Measurements from ENCODE around the gene ARRDC3. TPM values are rescaled to one million over a fixed set of nuclear protein-coding genes. Genes with fewer than 3 reads are reported as not detected.
A peak's percentile ranks its signal among the peaks of the same experiment; 100 is the strongest.
"Not testable (repeated sequence)": the region's sequence is repeated elsewhere in the genome, so short reads cannot be mapped to it uniquely, and the experiment has no call there.

ARRDC3 gene
- 21.1 TPM for polyA plus RNA-seq (2013, experiment 1 of 2; ENCODE audit: insufficient read length)
- 25.4 TPM for polyA plus RNA-seq (2013, experiment 2 of 2; ENCODE audit: insufficient read length)

- DNase-seq = peak; percentile 97
Observed at GRCh38 chr5:91383027-91383955, at the start of gene ARRDC3. Gene ARRDC3, minus strand, starts transcription at chr5:91383317. Its CDS starts 225 bp downstream, at chr5:91383092.

DNA sequence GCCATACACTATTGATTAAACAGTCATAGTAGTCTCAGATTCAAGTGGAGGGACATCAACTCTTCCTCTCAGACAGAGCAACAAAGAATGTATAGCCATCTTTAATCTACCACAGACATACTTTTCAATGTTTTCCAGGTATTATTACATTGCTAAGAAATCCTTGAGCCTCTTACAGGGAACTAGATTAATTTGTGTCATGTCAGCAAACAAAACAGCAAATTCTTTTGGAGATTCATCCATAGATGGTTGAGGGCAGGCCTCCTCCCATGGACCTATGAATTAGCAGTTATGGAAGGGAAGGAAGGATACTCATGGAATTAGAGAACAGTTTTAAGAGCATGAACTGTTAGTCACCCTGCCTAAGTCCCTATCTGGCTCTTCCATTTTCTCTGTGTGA, 47.8 kb upstream of the ARRDC3 start:
- DNase-seq = no peak

GRCh38 chr5:91424638-91425436, 41.7 kb upstream of the ARRDC3 start:
- no peak for DNase-seq

GRCh38 chr5:91423871-91424270, 40.8 kb upstream of the ARRDC3 start:
- DNase-seq = peak; percentile 22

GRCh38 chr5:91420879-91421278, 37.8 kb upstream of the ARRDC3 start:
- DNase-seq = peak; percentile 18

DNA sequence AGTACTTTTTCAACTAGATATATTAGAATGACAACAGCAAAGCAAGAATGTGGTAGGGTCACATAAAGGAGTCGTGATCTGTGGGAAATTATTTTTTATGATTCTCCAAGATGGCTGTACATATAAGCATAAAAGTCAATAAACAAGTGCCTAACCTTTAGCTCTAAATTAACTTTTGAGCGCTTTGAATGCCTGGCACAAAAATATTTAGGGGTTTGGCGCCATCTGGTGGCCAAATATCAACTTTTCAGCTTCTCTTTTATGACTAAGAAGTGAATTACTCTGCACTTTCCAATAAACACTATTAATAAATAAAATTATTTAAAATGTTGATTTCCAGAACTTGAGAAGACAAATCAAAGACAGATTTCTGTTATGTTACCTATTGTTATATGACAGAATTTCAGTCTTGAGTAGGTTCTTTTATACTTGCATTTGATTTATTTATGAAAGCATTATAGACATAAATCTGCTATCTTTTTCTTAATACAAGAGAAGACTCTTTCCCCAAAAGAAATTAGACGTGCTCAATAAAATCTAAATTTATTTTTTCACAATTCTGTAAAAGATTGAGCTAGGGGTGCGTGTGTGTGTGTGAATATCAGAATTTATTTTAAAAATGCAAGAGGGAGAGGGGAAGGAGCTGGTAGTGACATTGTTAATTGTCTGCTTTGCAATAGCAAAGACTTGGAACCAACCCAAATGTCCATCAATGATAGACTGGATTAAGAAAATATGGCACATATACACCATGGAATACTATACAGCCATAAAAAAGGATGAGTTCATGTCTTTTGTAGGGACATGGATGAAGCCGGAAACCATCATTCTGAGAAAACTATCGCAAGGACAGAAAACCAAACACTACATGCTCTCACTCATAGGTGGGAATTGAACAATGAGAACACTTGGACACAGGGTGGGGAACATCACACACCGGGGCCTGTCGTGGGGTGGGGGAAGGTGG, 36.7 kb upstream of the ARRDC3 start:
- peak; percentile 70 for DNase-seq

DNA sequence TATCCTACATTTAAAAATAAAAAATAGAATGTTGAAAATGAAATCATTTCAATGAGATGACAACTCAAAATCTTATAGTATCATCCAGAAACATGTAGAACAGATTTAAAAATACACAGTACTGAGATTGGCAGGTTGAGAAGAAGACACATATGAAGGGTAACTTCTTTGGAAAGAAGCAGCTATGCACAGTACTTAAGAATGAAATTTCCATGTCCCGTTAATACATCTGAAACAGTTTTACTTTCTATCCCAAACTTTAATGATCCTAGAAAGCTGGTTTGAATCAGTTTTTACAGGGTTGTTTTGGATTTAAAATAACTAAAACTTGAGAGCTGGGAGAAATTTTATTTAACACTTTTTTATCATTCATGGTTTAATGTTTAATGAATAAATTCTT, 36.0 kb upstream of the ARRDC3 start:
- DNase-seq = no peak

GRCh38 chr5:91418158-91418557, 35.0 kb upstream of the ARRDC3 start:
- no peak for DNase-seq

GRCh38 chr5:91417219-91417618, 34.1 kb upstream of the ARRDC3 start:
- DNase-seq = no peak

GRCh38 chr5:91416491-91416890, 33.4 kb upstream of the ARRDC3 start:
- DNase-seq = peak; percentile 51

- no peak for DNase-seq
Observed at GRCh38 chr5:91409304-91409703, 26.2 kb upstream of the ARRDC3 start.

DNA sequence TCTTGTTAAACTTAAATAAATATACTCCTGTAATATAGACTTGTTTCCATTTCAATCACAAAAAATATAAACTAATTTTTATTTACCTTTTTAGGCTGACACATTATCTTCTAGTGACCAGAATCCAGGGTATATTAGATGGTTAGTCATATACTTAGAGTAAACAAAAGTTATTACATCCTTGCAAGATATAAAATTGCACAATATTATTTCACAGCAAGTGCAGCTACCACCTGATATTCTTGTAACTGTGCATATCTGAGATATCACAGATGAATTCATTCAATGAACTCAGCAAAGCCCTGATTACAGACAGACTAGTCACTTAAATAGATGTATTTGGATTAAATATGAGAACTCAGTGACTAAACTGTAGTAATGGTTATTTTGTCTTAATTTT, 25.6 kb upstream of the ARRDC3 start:
- no peak for DNase-seq

- DNase-seq = no peak
Observed at GRCh38 chr5:91407204-91407603, 24.1 kb upstream of the ARRDC3 start.

- peak; percentile 92 for DNase-seq
Observed at GRCh38 chr5:91403438-91403837, 20.3 kb upstream of the ARRDC3 start.

DNA sequence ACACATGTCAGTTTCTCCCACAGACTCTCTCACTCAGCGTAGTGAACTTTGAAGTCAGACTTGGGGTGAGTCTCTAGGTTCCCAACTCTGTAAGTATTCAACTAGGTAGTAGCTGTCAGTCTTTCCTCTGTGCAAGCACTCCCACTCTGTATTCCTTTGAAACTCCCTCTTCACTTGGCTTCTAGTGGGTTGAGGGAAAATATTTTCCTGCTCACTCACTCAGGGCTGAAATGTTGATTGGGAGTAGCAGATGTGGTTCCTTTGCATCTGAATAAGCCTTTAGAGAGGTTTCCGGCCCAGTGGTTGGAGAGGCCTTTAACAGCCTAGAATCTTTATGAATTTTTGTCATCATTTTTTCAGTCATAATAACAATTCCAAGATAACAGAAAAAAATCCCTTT, 18.1 kb upstream of the ARRDC3 start:
- peak; percentile 59 for DNase-seq

DNA sequence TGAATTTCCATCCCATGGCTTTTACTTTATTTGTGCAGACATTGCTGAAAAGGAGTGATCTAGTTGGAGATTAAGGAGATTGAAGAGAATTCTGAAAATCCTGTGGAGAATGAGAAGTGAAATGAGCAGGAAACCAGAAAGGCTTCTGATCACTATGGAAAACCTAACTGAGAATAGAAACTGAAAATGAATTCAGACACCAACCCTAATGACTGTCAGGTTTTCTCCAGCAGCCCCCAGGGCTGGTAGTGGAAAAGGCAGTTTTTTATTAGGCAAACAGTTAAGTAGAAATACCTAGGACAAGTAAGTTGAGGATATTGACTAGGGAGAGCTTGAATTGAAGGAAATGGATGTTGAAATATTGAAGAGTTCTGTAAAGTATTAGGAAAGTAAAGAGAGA, 14.7 kb upstream of the ARRDC3 start:
- no peak for DNase-seq

DNA sequence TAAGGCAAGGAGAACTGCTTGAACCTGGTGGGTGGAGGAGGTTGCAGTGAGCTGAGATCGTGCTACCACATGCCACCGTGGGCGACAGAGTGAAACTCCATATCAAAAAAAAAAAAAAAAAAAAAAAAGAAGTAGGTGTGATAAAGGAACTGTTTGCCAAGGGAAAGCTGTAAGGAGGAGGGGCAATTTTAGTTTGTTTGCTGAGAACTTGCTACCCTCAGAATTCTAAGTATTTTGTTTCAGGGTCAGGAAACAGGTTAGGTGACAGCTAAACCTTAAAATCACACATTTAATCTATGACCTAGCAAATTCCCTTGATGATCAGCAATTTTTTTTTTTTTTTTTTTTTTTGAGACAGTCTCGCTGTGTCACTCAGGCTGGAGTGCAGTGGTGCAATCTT, 7.2 kb upstream of the ARRDC3 start:
- DNase-seq = no peak

DNA sequence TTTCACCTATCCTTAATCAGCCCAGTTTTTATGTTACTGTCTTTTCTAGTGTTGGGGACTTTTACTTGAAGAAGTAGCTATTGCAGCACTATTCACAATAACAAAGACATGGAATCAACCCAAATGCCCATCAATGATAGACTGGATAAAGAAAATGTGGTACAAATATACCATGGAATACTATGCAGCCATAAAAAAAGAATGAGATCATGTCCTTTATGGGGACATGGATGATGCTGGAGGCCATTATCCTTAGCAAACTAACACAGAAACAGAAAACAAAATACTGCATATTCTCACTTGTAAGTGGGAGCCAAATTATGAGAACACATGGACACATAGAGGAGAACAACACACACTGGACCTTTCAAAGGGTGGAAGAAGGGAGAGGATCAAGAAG, 6.4 kb upstream of the ARRDC3 start:
- not testable (repeated sequence) for DNase-seq

DNA sequence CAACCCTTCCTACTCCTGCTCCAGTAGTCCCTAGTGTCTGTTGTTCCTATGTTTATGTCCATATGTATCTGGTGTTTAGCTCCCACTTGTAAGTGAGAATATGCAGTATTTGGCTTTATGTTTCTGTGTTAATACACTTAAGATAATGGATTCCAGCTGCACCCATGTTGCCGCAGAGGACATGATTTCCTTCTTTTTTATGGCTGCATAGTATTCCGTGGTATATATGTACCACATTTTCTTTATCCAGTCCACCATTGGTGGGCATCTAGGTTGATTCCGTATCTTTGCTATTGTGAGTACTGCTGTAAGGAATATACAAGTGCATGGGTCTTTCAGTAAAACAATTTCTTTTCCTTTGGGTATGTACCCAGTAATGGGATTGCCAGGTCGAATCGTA, 5.2 kb upstream of the ARRDC3 start:
- DNase-seq = no peak

DNA sequence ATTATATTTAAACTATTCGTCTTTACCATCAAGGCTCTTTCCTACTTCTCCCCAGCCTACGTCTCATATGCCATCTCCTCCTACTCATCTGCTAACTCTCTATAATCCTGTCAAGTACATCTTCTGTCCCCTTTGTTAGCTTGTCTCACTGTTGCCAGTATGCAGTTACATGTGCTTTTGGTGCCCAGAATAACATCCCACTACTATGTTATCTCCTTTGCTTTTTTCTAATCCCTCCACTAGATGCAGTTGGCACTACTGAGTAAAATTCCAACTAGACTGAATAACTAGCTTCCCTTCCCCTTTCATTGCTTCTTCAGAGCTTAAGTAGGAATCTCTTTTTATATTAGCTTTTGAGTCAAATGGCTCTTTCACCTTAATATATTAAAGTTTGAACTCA, 3.0 kb upstream of the ARRDC3 start:
- no peak for DNase-seq

GRCh38 chr5:91385596-91385995, 2.5 kb upstream of the ARRDC3 start:
- not testable (repeated sequence) for DNase-seq

Data from fibroblast of skin of scalp (primary cell).